A673 (cell line): Measurements from ENCODE around the gene C20orf204. TPM values are rescaled to one million over a fixed set of nuclear protein-coding genes. Genes with fewer than 3 reads are reported as not detected.
A peak's percentile ranks its signal among the peaks of the same experiment; 100 is the strongest.

Source experiments
- BruUV-seq: library from RNA; stranded (reverse); fragments of 400-500 nt; replicated peaks from 2 replicates; lab custom pipeline; 2021; lab: Mats Ljungman, UMichigan
- CTCF ChIA-PET: fragments of 300-600 bp; sonication (Branson Sonifier 250); formaldehyde crosslinking; loops from one replicate; lab custom pipeline; 2022; ENCODE audit warnings: antibody characterized with exemption; lab: Charles Lee
- POLR2A ChIA-PET: fragments of 300-600 bp; sonication (Branson Sonifier 250); formaldehyde crosslinking; loops from one replicate; lab custom pipeline; 2022; ENCODE audit warnings: antibody characterized with exemption; ENCODE audit not compliant: low non-redundant PET; lab: Charles Lee
- DNase-seq: peaks from one replicate; pipeline ENCODE4 v3.0.0-alpha.2; 2015; ENCODE audit warnings: low spot score
- H3K27ac ChIP-seq: fragments of 200-600 bp; sonication (generic); 2 replicates; pipeline ENCODE4 v1.5.1; 2016; ENCODE audit warnings: mixed run types, low read depth, mild to moderate bottlenecking, mixed read lengths, antibody characterized with exemption, low read length; ENCODE audit not compliant: poor library complexity, severe bottlenecking
- H3K27me3 ChIP-seq: fragments of 200-600 bp; sonication (generic); replicated peaks from 2 replicates; pipeline ENCODE4 v1.6.1; 2017; ENCODE audit warnings: mixed run types, low read depth, mild to moderate bottlenecking, mixed read lengths, antibody characterized with exemption, low read length; ENCODE audit not compliant: insufficient read depth, poor library complexity
- H3K36me3 ChIP-seq: fragments of 200-600 bp; sonication (generic); 2 replicates; pipeline ENCODE4 v1.6.1; 2016; ENCODE audit warnings: mixed run types, mild to moderate bottlenecking, mixed read lengths, antibody characterized with exemption, low read length; ENCODE audit not compliant: insufficient read depth, poor library complexity, severe bottlenecking
- H3K4me1 ChIP-seq: fragments of 200-600 bp; sonication (generic); 2 replicates; pipeline ENCODE4 v1.6.1; 2017; ENCODE audit warnings: mixed run types, mild to moderate bottlenecking, mixed read lengths, antibody characterized with exemption, low read length; ENCODE audit not compliant: insufficient read depth, poor library complexity, severe bottlenecking
- H3K4me3 ChIP-seq: fragments of 200-600 bp; sonication (generic); 2 replicates; pipeline ENCODE4 v1.5.1; 2016; ENCODE audit warnings: low read depth, mixed run types, mild to moderate bottlenecking, mixed read lengths, low read length; ENCODE audit not compliant: poor library complexity, severe bottlenecking
- H3K9me3 ChIP-seq: fragments of 200-600 bp; sonication (generic); 2 replicates; pipeline ENCODE4 v1.6.1; 2016; ENCODE audit warnings: mixed run types, low read depth, mild to moderate bottlenecking, mixed read lengths, antibody characterized with exemption, low read length; ENCODE audit not compliant: poor library complexity, severe bottlenecking
- EZH2 ChIP-seq: fragments of 200-600 bp; sonication (generic); IDR thresholded peaks from 2 replicates; pipeline ENCODE4 v1.6.1; 2017; ENCODE audit warnings: borderline replicate concordance, low read depth, mild to moderate bottlenecking, mixed read lengths, antibody characterized with exemption, low read length; ENCODE audit not compliant: poor library complexity, severe bottlenecking
- intact Hi-C: fragments of 100-400 bp; cut with micrococcal nuclease; formaldehyde crosslinking; loops from one replicate; pipeline ENCODE4 v1.10.0; 2022; ENCODE audit not compliant: unreplicated experiment
- total RNA-seq: library from RNA; stranded (reverse); gene quantifications from 2 replicates; pipeline ENCODE4 v1.2.3, GENCODE V29; 2021
- TF ChIP-seq, protein P1 (sequence below): fragments of 300-800, 200-600 bp; sonication (generic); conservative IDR thresholded peaks from 2 replicates; pipeline ENCODE4 v1.5.1; 2017; ENCODE audit warnings: low read depth, mild to moderate bottlenecking, antibody characterized with exemption, low read length, moderate library complexity, mixed read lengths

The C20orf204 gene
- total RNA-seq, 1 experiment from 2014 or later: 2.5 TPM

DNA sequence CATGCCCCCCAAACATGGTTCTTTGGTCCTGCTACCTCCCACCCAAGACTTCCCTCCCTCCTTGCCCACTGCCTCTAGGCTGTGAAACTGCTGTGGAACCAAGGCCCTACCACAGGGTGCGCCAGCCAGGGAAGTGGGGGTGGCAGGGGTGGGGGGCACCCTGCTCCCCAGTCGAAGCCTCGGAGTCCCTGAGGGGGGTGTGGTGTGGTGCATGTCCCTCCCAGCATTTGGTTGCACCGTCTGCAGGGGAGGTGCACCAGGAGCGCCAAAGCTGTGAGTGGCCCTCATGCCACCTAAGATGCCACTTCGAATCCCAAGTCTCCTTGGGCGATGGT, 41.5 kb downstream of the C20orf204 start:
- no peak overlapping the region for H3K4me3 ChIP-seq
- ChIA-PET POLR2A (no interaction called here), CTCF (no interaction called here)
- H3K9me3 ChIP-seq: no peaks in the 10 kb centered on the region
- H3K27me3 ChIP-seq: no peaks in the 10 kb centered on the region
- intact Hi-C loops: no loop called here
- no peak overlapping the region for H3K27ac ChIP-seq
- DNase-seq: no peak
- peaks cover 16% of the 10 kb centered on the region for H3K4me1 ChIP-seq
- TF ChIP-seq EZH2: no peak
- peaks cover 6% of the 10 kb centered on the region for H3K36me3 ChIP-seq
- no TSS peak for BruUV-seq

DNA sequence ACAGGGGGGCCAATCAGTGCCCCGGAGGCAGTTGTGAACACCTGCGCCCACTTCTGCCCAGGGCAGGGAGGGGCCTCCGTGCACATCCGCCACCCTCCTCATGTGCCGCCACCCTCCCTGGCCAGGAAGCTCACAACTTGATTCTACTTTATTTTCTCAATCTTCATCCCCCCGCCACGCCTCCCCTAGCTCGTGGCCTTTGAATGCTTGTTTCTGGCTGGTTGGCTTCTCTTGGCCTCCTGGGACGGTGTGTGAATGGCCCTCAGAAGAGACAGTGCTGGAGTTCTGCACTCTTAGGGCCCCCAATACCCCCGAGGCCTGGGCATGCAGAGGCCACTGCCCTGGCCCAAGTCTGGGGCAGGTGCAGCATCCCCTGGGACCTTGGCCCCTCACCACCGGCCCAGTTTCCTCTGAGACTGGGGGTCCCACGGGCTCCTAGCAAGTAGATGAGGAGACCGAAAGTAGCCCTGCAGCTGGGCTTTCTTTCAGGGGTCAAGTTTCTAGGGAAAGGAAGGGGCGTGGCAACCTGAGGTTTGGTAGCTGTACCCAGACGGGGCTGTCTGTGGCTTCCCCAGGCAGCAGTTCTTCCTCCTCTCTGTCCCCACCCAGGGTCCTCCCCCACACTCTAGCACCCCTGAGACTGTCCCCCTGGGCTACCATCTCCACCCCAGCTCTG, 42.0 kb downstream of the C20orf204 start:
- intact Hi-C loops: no loop called here
- ChIA-PET CTCF (no interaction called here), POLR2A (no interaction called here)
- no peaks in the 10 kb centered on the region for H3K9me3 ChIP-seq
- no peak overlapping the region for H3K27ac ChIP-seq
- BruUV-seq: no TSS peak
- peaks cover 5% of the 10 kb centered on the region for H3K36me3 ChIP-seq
- no peak for DNase-seq
- peak overlapping the region; percentile 82 for H3K4me3 ChIP-seq
- H3K4me1 ChIP-seq: peaks cover 21% of the 10 kb centered on the region
- no peaks in the 10 kb centered on the region for H3K27me3 ChIP-seq
- TF ChIP-seq, protein P1, sequence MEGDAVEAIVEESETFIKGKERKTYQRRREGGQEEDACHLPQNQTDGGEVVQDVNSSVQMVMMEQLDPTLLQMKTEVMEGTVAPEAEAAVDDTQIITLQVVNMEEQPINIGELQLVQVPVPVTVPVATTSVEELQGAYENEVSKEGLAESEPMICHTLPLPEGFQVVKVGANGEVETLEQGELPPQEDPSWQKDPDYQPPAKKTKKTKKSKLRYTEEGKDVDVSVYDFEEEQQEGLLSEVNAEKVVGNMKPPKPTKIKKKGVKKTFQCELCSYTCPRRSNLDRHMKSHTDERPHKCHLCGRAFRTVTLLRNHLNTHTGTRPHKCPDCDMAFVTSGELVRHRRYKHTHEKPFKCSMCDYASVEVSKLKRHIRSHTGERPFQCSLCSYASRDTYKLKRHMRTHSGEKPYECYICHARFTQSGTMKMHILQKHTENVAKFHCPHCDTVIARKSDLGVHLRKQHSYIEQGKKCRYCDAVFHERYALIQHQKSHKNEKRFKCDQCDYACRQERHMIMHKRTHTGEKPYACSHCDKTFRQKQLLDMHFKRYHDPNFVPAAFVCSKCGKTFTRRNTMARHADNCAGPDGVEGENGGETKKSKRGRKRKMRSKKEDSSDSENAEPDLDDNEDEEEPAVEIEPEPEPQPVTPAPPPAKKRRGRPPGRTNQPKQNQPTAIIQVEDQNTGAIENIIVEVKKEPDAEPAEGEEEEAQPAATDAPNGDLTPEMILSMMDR: no peak
- TF ChIP-seq EZH2: no peak

DNA sequence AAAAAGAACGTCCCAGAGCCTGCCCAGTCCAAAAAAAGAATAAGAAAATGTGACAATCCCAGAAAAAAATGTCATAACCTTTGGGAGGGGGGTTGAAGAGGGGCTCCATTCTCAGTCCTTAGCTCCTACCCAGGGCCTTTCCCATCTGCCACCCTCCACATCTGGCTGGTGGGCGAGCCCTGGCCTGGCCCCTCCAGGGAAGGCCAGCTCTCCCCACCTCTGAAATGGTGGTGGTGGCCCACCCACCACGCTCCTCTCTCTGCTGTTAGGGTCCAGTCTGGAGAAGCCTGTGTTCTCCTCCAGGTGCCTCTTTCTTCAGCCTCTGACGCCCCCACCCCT, 42.9 kb downstream of the C20orf204 start:
- intact Hi-C loops: no loop called here
- POLR2A ChIA-PET: no interaction called here
- H3K36me3 ChIP-seq: no peaks in the 10 kb centered on the region
- no peak for DNase-seq
- H3K27me3 ChIP-seq: peaks cover under 1% of the 10 kb centered on the region
- CTCF ChIA-PET: interaction anchor here (0.6 kb wide), 1 partner anchor 53 kb away, joined by 3 read pairs; no protein-coding TSS in a partner anchor
- H3K4me1 ChIP-seq: peaks cover 24% of the 10 kb centered on the region
- TF ChIP-seq, protein P1: no peak
- no peak for TF ChIP-seq EZH2
- no peaks in the 10 kb centered on the region for H3K9me3 ChIP-seq
- H3K4me3 ChIP-seq: peak overlapping the region; percentile 82
- peak overlapping the region; percentile 66 for H3K27ac ChIP-seq
- BruUV-seq: no TSS peak
